Natural killer cell (primary cell): ENCODE results near the gene KCNQ2. TPM values are rescaled to one million over a fixed set of nuclear protein-coding genes. Genes with fewer than 3 reads are reported as not detected.
"Not testable (repeated sequence)": the region's sequence is repeated elsewhere in the genome, so short reads cannot be mapped to it uniquely, and the experiment has no call there.

Source experiments
- ATAC-seq, 3 donors: fragments of 150-1000 bp in 2 of 3; fragments of 200-7000 bp in 1 of 3; cut with Tn5 transposase; 1 replicate in 1 of 3; 2 replicates in 2 of 3; pipeline ENCODE4 v1.10.0; 2021; ENCODE audit warnings: mild to moderate bottlenecking in 2 of 3, moderate library complexity in 2 of 3
- DNase-seq, 2 donors: peaks; one replicate each; pipeline versions ENCODE4 v3.0.0 to v3.0.0-alpha.2; 2013 to 2021; ENCODE audit warnings: mixed read lengths in 1 of 2
- H3K27ac ChIP-seq: one replicate; pipeline ENCODE4 v1.5.1; 2013; ENCODE audit warnings: mild to moderate bottlenecking, low read length
- H3K27me3 ChIP-seq: one replicate; pipeline ENCODE4 v1.6.1; 2013; ENCODE audit warnings: low read length; ENCODE audit not compliant: control insufficient read depth, insufficient read depth
- H3K36me3 ChIP-seq: one replicate; pipeline ENCODE4 v1.6.1; 2013; ENCODE audit warnings: low read length; ENCODE audit not compliant: control insufficient read depth, insufficient read depth
- H3K4me1 ChIP-seq: one replicate; pipeline ENCODE4 v1.6.1; 2013; ENCODE audit warnings: low read length; ENCODE audit not compliant: control insufficient read depth, insufficient read depth
- H3K4me3 ChIP-seq: one replicate; pipeline ENCODE4 v1.5.1; 2013; ENCODE audit warnings: low read length
- H3K9me3 ChIP-seq: one replicate; pipeline ENCODE4 v1.6.1; 2013; ENCODE audit warnings: low read length; ENCODE audit not compliant: control insufficient read depth, insufficient read depth
- H3K27ac Mint-ChIP-seq, 2 donors: one replicate each; pipeline ENCODE4 v1.8.0; 2022; ENCODE audit warnings: mild to moderate bottlenecking in 2 of 2, mixed read lengths in 2 of 2, moderate library complexity in 1 of 2
- H3K27me3 Mint-ChIP-seq, 2 donors: one replicate each; pipeline ENCODE4 v1.8.0; 2022; ENCODE audit warnings: low read depth in 2 of 2, mixed read lengths in 2 of 2
- H3K36me3 Mint-ChIP-seq: one replicate; pipeline ENCODE4 v1.8.0; 2022; ENCODE audit warnings: mixed read lengths
- H3K4me1 Mint-ChIP-seq, 2 donors: one replicate each; pipeline ENCODE4 v1.8.0; 2022; ENCODE audit warnings: mixed read lengths in 2 of 2
- H3K4me3 Mint-ChIP-seq: one replicate; pipeline ENCODE4 v1.8.0; 2022; ENCODE audit warnings: mild to moderate bottlenecking, moderate library complexity, mixed read lengths
- H3K9me3 Mint-ChIP-seq, 2 donors: one replicate each; pipeline ENCODE4 v1.8.0; 2022; ENCODE audit warnings: mixed read lengths in 2 of 2
- CTCF ChIP-seq: fragments of 200-600 bp; IDR thresholded peaks from one replicate; pipeline ENCODE4 v1.8.0; 2022; ENCODE audit warnings: antibody characterized with exemption
- WGBS: methylation state at CpG from one replicate; pipeline ENCODE4 v1.1.7; 2013; ENCODE audit warnings: missing lambda C conversion rate; ENCODE audit not compliant: insufficient coverage; 5-methylcytosine and 5-hydroxymethylcytosine counted together
- intact Hi-C: fragments of 100-400 bp; cut with micrococcal nuclease; formaldehyde crosslinking; loops from one replicate; pipeline ENCODE4 v1.14.2; 2022
- total RNA-seq, 4 donors: library from RNA; stranded (reverse); fragments of 120-200 nt in 1 of 4; gene quantifications; one replicate each; pipeline versions ENCODE4 v1.2.3 to v1.2.4, GENCODE V29; 2013 to 2022

The KCNQ2 gene
- total RNA-seq, 3 donors from 2014 or later (not counting 1 experiment from before 2014, with no cell fraction given) = not detected

GRCh38 chr20:63518351-63518861 is 46.0 kb upstream of the KCNQ2 start:
- no peak overlapping the region for H3K4me3 ChIP-seq
- Mint-ChIP-seq H3K4me1 (peaks cover 0 to 22% of the 10 kb centered on the region in 2 donors), H3K36me3 (no peaks in the 10 kb centered on the region), H3K4me3 (peak overlapping the region; percentile 60), H3K27ac (no peak overlapping the region), H3K9me3 (peaks cover 0 to 2% of the 10 kb centered on the region in 2 donors), H3K27me3 (peaks cover 0 to 4% of the 10 kb centered on the region in 2 donors)
- peaks cover 4% of the 10 kb centered on the region for H3K27me3 ChIP-seq
- ATAC-seq (no peak), DNase-seq (peak in 1 of 2 donors; percentile 10)
- no peak overlapping the region for H3K27ac ChIP-seq
- H3K9me3 ChIP-seq = peaks cover 2% of the 10 kb centered on the region
- TF ChIP-seq CTCF = no peak
- peaks cover 6% of the 10 kb centered on the region for H3K36me3 ChIP-seq
- intact Hi-C loops = no loop called here
- H3K4me1 ChIP-seq = peaks cover 23% of the 10 kb centered on the region
- 83% methylated on average over 20 of the region's 20 CpGs for WGBS

DNA sequence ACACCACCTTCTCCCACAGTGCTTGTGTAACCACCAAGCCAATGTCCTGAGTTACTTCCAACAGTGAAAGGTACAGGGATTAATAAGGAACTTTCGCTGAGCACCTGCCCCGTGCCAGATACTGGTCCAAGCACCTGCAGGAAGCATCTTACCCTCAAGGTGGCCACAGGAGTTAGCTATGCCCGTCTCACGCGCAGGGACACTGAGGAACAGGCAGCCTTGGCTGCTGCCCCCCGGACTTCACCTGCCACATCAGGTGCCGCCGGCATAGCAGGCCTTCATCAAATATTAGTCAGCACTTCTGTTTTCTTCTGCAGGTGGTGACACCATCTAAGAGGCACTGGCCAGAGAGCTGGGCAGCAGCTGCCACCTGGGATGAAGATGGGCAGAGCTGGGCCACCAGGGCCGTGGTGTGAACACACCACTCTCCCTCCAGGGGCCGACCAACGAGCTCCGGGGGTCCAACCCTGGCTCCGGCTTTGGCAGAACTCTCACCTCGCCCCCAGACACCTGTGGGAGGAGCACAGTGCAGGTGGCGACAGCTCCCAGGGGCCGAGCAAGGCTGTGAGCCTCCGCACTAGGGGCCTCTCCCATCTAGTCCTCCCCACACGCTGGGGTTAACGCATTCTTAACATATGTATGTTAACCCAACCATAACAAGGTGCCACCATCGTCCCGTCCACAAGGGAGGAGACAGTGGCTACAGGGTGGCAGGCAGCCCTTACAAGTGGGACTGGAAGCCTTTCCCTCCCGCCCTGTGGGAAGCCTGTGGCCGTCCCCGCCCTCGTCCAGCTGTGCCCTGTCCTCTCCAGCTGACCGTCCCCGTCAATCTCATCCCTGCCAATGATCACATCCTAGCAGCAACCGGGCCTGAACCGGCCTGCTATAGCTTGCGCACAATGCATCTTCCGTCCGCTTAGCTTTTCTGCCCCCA is 45.2 kb upstream of the KCNQ2 start:
- TF ChIP-seq CTCF = no peak
- DNase-seq (peak in 1 of 2 donors; percentile 4), ATAC-seq (no peak)
- no peak overlapping the region for H3K27ac ChIP-seq
- peaks cover 9% of the 10 kb centered on the region for H3K27me3 ChIP-seq
- peaks cover 23% of the 10 kb centered on the region for H3K4me1 ChIP-seq
- Mint-ChIP-seq H3K9me3 (peaks cover 0 to 2% of the 10 kb centered on the region in 2 donors), H3K27ac (no peak overlapping the region), H3K36me3 (no peaks in the 10 kb centered on the region), H3K27me3 (peaks cover 7 to 10% of the 10 kb centered on the region in 2 donors), H3K4me1 (peaks cover 0 to 20% of the 10 kb centered on the region in 2 donors), H3K4me3 (peak overlapping the region; percentile 79)
- peaks cover 6% of the 10 kb centered on the region for H3K36me3 ChIP-seq
- 91% methylated on average over 32 of the region's 32 CpGs for WGBS
- intact Hi-C loops = no loop called here
- no peak overlapping the region for H3K4me3 ChIP-seq
- no peaks in the 10 kb centered on the region for H3K9me3 ChIP-seq

GRCh38 chr20:63514520-63514919 is 42.1 kb upstream of the KCNQ2 start:
- H3K36me3 ChIP-seq, H3K9me3 Mint-ChIP-seq, H3K27ac Mint-ChIP-seq, H3K36me3 Mint-ChIP-seq, H3K4me1 ChIP-seq, H3K27ac ChIP-seq, H3K4me3 Mint-ChIP-seq, H3K4me3 ChIP-seq, H3K9me3 ChIP-seq, H3K4me1 Mint-ChIP-seq, intact Hi-C loops: not testable (repeated sequence)
- H3K27me3 Mint-ChIP-seq = peaks cover 20 to 26% of the 10 kb centered on the region in 2 donors
- H3K27me3 ChIP-seq = peaks cover 13% of the 10 kb centered on the region
- DNase-seq (peak in 1 of 2 donors; percentile 25), ATAC-seq (peak in 1 of 3 donors; percentile 57)
- 20% methylated on average over 8 of the region's 10 CpGs for WGBS

- peaks cover 0 to 5% of the 10 kb centered on the region in 2 donors for H3K4me1 Mint-ChIP-seq
- Histone ChIP-seq H3K27me3 (peaks cover 11% of the 10 kb centered on the region), H3K27ac (no peak overlapping the region), H3K9me3 (no peaks in the 10 kb centered on the region), H3K36me3 (no peaks in the 10 kb centered on the region), H3K4me3 (no peak overlapping the region), H3K4me1 (no peaks in the 10 kb centered on the region)
- peaks cover 0 to 2% of the 10 kb centered on the region in 2 donors for H3K9me3 Mint-ChIP-seq
- intact Hi-C loops = no loop called here
- no peaks in the 10 kb centered on the region for H3K36me3 Mint-ChIP-seq
- H3K4me3 Mint-ChIP-seq = no peak overlapping the region
- no peak overlapping the region for H3K27ac Mint-ChIP-seq
- ATAC-seq (no peak), DNase-seq (no peak)
- 90% methylated on average over 3 of the region's 3 CpGs for WGBS
- H3K27me3 Mint-ChIP-seq = peaks cover 22 to 35% of the 10 kb centered on the region in 2 donors
- no peak for TF ChIP-seq CTCF
Observed at GRCh38 chr20:63513207-63513606, 40.8 kb upstream of the KCNQ2 start.
